Non-pigmented ciliary epithelial cell (primary cell): ENCODE data around the gene UBE2E1.
"Not testable (repeated sequence)": the region's sequence is repeated elsewhere in the genome, so short reads cannot be mapped to it uniquely, and the experiment has no call there.

Source experiments
- DNase-seq: peaks from one replicate; pipeline ENCODE4 v3.0.0-alpha.2; 2010; ENCODE audit warnings: low read depth

Gene UBE2E1

DNA sequence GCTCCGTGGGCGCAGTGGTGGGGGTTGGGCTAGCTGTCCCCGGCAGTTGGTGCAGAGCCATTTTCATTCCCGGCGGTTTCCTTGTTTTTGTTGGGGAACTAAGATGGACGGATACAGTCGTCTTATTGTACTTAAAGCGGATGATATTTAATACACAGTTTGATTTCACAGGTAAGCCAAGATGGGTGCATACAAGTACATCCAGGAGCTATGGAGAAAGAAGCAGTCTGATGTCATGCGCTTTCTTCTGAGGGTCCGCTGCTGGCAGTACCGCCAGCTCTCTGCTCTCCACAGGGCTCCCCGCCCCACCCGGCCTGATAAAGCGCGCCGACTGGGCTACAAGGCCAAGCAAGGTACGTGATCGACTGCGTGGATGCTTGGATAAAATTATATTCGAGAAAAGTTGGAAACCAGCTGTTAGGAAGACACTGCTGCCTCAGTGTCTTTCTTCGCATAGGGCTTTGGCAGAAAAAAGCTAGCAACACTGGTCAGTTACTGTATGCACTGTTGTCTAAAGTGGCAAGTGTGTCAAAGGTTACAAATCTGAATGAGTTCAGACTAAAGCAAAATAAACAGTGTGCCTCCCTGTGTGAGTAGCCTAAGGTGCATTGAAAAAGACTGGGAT lies 112.0 kb downstream of the UBE2E1 start:
- DNase-seq: not testable (repeated sequence)

DNA sequence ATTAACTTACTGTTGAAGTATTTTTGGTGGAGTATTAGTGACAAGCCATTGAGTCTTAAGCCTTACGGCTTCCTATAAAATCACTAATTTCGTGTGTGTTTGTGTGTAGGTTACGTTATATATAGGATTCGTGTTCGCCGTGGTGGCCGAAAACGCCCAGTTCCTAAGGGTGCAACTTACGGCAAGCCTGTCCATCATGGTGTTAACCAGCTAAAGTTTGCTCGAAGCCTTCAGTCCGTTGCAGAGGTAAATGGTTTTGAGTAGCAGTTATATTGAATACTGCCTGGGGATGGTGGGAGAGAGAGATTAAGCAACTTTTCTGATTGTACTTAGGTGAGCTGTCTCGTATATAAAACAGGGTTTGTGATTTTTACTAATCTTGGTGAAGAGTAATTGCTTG lies 112.6 kb downstream of the UBE2E1 start:
- DNase-seq: not testable (repeated sequence)

DNA sequence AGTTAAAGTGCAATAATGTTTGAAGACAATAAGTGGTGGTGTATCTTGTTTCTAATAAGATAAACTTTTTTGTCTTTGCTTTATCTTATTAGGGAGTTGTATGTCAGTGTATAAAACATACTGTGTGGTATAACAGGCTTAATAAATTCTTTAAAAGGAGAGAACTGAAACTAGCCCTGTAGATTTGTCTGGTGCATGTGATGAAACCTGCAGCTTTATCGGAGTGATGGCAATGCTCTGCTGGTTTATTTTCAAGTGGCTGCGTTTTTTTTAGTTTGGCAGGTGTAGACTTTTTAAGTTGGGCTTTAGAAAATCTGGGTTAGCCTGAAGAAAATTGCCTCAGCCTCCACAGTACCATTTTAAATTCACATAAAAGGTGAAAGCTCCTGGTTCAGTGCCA lies 113.9 kb downstream of the UBE2E1 start:
- no peak for DNase-seq

DNA sequence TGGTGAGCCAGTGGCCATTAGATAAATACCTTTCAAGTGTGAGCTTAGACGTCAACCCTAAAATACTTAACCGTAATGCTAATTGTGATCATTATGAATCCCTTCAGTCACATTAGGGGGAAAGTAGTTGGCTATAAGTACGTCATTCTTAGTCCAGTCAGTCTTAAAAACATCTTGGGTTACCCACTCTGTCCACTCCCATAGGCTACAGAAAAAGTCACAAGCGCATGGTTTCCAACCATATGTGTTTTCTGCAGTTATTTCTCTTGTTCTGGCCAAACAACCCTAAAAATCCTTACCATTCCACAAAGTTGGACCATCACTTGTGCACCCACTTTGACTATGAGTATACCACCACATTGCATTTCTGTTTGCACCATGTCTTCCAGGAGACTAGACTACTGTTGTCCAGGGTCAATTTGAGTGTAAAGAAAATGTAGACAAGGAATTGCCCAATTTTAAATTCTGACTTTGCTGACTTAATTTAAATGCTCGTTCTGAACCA lies 114.4 kb downstream of the UBE2E1 start:
- DNase-seq: no peak

DNA sequence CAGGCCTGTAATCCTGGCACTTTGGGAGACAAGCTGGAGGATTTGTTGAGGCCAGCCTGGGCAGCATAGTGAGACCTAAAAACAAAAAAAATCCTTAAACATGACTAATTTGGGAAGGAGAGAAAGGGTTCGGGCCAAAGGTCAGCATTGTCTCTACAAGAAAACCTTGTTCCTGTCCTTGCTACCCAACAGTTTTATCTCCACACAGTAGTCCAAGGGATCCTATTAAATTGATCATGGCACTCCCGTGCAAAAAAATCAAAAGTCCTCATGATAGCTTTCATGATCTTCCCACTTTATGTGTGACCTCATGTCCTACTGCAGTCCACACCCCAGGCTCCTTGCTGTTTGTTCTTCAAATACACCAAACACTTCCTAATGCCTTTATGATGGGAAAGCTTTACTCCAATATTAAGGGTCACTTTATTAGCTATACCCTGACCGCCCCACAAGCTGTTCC lies 115.3 kb downstream of the UBE2E1 start:
- no peak for DNase-seq

DNA sequence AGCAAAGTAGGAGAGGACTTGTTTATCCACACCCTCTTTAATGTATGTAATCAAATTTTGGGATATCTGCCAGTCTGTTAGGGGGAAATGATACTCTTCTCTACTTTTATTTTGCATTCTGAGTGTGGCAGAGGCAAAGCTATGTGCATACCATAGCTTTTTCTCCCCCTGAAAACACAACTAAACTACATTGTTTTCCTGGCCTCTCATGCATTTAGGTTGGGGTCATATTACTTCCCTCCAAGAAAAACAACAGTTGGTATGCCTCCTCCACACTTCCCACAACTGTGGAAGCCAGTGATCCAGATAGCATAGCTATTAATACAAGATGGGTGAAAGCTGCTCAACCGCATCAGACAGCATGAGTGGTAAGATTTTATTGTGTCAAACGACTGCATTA lies 118.0 kb downstream of the UBE2E1 start:
- DNase-seq: no peak

DNA sequence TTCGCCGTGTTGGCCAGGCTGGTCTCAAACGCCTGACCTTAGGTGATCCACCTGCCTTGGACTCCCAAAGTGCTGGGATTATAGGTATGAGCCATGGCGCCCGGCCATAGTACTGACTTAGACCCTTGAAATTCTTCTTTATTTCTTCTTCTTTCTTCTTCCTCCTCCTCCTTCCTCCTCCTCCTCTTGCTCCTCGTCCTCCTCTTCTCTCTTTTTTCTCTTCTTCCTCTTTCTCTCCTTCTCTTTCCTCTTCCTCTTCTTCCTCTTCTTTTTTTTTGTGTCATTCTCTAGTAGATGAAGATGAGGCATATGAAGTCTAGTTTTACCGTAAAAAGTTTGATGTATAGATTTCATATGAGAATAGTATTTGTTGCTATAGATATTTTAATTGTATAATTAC lies 120.5 kb downstream of the UBE2E1 start:
- no peak for DNase-seq

DNA sequence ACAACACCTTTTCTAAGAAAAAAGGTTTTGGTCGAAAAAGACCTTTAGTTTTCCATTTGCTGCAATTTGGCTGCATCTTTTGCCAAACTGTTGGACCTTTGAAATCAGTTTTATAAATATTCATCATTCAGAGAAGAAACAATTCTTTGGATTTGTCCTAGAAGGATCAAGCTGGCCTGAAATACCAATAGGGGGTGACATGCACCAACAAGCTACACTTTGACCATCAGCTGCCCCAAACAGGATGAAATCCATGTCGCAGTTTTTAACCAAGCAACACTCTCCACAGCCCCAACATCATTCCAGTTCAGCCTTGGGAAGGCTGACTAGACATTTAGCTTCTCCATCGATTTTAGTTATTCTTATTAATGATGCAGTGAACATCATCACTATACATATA lies 121.0 kb downstream of the UBE2E1 start:
- DNase-seq: no peak

DNA sequence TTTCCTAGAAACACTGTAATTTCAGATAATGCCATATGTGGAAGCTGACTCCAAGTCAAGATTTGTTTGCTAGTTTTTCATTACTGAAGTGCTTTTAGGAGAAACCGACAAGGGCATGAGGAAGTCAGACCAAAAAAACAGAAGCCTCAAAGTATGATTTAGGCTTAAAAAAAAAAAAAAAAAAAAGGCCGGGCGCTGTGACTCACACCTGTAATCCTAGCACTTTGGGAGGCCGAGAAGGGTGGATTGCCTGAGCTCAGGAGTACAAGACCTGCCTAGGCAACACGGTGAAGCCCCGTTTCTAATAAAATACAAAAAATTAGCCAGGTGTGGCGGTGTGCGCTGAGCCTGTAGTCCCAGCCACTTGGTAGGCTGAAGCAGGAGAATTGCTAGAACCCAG lies 122.8 kb downstream of the UBE2E1 start:
- no peak for DNase-seq

DNA sequence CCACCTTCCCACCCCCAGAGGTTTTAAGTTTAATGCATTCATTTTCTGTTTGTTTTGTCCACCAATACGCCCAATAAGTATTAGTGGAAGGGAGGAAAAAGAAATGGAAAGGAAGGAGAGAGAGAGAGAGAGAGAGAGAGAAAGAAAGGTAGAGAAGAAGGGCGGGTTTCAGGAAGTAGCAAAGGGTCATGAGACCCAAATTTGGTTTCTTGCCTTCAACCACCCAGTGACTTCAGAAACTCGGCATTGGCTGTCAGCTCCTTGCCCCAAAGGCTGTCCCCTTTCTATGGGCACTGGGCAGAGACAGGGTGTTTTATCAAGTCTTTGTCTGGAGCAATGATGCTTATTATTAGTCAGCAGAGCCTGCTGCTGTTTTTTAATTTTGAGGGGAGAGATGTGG lies 125.8 kb downstream of the UBE2E1 start:
- no peak for DNase-seq

DNA sequence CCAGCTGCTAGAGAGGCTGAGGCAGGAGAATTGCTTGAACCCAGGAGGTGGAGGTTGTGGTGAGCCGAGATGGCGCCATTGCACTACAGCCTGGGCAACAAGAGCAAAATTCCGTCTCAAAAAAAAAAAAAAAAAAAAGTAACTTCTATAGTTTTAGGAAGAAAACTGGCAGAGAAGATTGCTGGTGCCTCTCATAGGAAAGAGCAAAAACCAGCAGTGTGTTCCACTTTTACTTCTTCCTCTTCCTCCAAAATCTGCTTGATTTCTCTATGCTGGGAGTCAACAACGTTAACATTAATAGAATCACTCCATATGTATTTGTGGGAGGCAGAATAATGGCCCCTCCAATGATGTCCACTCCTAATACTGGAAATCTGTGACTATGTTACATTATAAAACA lies 126.8 kb downstream of the UBE2E1 start:
- DNase-seq: no peak

DNA sequence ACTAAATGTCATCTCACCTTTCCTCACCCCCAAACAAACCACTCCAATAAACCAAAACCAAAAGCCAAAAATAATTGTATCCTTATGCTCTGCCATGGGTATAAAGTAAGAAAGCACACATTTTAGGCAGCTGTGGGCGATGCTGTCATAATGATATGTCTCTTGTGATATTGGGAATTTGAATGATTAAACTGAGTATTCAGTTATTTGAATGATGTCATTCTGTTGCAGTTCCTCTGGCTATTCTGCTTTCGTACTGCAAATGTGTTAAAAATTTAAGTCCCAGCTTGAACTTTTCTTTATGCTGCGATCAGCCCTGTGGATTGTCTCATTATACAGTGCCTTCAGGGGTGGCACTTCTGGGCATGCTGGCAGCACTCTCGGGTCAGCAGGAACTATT lies 128.5 kb downstream of the UBE2E1 start:
- no peak for DNase-seq

DNA sequence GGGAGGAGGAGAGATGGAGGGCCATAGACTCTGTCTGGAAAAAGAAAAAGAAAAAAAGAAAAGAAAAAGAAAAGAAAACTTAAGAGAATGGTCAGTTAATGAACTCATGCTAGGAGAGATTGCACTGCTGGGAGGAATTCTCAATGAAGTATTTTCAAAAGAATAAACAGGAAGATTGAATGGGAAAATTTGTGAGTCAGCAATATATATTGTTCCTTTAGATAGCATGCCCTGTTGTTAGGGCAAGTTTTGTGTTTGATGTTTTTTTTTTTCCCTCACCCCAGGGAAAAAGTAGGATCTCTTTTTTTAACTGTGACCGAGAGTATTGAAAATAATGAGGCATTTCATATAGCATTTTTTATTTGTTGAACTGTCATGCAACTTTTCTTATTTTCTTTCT lies 131.5 kb downstream of the UBE2E1 start:
- no peak for DNase-seq

DNA sequence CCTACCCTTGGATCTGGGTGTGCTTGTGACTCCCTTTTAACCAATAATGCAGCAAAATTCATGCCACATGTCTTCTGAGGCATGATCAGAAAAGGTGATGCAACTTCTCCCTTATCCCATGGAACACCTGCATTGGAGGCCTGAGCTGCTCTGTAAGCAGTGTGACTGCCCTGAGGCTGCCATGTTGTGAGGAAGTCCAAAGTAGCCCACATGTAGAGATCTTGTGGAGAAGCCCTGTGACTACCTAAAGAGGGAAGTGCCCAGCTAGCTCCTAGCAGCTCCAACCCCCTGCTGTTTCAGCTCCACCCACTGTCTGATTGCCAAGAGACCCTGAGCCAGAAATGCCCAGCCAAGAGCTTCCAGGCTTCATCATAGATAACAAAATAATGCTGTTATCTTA lies 132.9 kb downstream of the UBE2E1 start:
- DNase-seq: no peak

DNA sequence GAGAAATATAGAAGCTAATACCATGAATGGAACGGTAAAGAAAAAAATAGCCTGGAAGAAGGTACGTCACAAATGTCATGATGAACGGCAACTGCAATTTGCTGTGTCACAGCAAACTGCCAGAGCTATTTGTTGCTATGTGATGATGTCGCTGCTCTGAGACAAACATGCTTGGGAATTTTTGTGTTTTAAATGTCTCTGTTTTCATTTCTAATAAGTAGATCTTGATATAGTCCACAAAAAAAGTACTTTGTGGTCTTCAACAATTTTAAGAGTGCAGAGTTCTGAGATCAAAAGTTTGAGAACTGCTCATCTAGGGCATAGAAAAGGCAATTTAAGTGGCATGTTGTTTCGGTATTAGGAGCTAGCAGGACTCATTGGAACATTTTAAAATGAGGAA lies 135.0 kb downstream of the UBE2E1 start:
- DNase-seq: no peak
